HG03025 (cell line): ENCODE results near the gene OSTM1.
A peak's percentile ranks its signal among the peaks of the same experiment; 100 is the strongest.

Experiments
- ATAC-seq: cut with Tn5 transposase; IDR thresholded peaks from one replicate; pipeline ENCODE4 v1.9.1; 2021; ENCODE audit warnings: mild to moderate bottlenecking, moderate library complexity; ENCODE audit not compliant: unreplicated experiment, low FRiP score

OSTM1 gene, protein sequence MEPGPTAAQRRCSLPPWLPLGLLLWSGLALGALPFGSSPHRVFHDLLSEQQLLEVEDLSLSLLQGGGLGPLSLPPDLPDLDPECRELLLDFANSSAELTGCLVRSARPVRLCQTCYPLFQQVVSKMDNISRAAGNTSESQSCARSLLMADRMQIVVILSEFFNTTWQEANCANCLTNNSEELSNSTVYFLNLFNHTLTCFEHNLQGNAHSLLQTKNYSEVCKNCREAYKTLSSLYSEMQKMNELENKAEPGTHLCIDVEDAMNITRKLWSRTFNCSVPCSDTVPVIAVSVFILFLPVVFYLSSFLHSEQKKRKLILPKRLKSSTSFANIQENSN

DNA sequence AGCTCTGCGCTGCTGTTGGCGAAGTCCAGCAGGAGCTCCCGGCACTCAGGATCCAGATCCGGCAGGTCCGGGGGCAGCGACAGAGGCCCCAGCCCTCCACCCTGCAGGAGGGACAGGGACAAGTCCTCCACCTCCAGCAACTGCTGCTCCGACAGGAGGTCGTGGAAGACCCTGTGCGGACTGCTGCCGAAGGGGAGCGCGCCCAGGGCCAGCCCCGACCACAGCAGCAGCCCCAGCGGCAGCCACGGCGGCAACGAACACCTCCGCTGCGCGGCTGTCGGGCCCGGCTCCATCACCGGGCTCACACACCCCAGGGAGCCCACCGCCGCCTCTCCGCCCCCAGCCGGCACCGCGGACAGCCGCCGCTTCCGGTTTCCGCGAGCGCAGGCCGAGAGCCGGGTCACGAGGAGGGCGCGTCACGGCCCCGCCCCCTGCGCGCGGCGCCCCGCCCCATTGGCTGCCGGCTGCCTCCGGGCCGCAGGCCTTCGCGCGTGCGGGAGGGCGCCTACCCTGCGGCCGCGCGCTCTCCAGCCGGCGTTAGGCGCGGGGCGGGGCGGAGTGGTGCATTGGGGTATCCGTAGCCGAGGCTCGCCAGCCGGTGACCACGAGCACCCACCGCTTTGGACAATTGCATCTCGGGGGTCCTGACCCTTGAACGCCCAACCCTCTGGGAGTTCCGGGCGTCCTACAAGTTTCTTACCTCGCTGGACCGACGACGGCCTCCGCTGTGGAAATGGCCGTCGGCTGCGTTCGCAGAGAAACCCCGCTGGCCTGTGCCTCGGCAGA, at the start of gene OSTM1:
Gene OSTM1, minus strand, starts transcription at position 383 of the 786 bp plus-strand sequence. Its CDS starts 90 bp downstream, at position 293.
- ATAC-seq: peak; percentile 96

DNA sequence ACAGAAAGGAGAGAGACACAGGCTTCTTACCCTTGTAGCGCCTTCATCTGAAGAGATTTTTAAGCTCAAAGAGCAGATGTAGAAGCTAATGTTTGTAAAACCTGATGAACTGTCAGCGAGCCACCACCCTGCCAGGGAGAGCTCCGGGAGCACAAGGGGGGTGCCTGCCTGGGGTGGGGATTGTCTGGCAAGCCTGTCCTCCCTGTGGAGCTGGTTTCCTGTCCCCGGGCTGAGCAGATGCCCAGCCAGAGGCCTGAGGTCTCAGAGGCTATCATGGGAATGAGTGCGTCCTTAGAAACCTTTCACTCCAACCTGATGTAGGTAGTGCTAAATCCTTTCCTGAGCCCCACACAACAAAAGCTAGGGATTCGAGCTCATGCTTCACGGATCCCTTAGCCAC, 49.4 kb upstream of the OSTM1 start:
- ATAC-seq: no peak

DNA sequence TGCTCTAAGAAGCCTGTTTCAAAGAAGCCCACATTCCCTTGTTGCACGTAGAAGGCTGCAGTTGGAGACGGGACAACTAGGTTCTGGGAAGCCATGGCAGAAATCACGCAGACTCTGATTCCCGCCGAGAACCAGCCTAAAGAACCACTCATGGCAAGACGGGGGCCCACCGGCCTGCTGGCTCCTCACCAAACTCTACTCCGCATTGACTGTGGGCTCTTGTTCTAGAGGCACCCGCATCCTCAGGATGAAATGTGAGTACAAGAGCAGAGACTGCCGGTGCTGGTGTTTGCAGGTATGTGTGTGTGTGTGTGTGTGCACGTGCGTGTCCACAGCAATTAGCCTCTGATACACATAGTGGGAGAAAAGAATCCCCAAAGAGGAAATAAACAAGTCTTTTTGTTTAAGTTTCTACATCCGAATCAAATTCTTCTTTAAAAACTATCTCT, 49.0 kb upstream of the OSTM1 start:
- ATAC-seq: no peak

DNA sequence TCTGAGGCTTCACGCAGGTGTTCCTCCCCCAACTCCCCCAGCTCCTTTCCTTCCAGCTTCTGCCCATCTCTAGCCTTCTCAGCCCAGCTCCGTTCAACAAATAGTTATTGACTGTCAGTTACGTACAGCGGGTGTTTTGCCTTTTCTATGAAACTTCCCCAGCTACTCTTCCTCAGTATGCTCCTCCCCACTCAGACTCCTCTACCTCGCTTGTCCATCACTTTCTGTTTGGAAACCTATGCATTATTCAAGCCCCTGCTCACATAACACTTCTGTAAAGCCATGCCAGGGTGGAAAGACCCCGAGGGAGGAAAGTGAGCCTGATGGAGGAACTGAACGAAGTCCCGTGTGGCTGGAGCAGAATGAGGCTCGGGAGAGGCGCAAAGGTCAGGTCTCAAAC, 47.1 kb upstream of the OSTM1 start:
- ATAC-seq: no peak

DNA sequence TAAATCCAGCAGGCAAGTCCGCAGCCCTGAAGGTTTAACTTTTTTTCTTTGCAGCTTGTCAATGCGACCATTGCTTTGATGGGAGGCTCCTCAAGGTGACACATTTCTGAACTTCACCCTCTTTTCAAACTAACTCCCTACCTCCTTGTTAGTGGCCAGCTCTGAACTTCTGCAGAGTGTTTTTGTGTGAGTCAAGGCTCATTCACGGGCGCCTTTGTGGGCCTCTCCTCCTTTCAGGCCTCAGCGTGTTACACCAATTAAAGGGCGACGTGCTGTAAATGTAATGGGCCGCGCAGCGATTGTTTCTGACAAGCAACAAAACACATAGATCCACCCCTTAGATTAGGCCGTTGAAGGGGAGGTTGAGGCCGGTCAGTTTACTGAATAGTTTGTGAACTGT, 45.8 kb upstream of the OSTM1 start:
- ATAC-seq: no peak

DNA sequence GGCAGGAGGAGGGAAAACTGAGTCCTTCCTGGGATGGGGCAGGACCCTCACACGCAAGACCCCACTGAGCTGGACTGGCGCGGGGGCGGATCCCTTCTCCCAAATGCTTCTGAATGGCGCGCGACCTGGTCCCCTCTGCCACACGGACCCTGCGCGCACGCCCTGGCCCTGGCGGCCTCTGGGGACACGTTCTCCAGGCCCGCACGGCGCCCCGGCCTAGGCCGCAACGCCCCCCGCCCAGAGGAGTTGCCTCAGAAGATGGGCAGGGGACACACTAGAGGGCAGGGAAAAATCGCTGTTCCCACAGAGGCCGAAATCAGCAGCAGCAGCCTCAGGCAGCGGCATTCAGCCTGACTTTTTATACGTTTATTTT, 45.2 kb upstream of the OSTM1 start:
- no peak for ATAC-seq

DNA sequence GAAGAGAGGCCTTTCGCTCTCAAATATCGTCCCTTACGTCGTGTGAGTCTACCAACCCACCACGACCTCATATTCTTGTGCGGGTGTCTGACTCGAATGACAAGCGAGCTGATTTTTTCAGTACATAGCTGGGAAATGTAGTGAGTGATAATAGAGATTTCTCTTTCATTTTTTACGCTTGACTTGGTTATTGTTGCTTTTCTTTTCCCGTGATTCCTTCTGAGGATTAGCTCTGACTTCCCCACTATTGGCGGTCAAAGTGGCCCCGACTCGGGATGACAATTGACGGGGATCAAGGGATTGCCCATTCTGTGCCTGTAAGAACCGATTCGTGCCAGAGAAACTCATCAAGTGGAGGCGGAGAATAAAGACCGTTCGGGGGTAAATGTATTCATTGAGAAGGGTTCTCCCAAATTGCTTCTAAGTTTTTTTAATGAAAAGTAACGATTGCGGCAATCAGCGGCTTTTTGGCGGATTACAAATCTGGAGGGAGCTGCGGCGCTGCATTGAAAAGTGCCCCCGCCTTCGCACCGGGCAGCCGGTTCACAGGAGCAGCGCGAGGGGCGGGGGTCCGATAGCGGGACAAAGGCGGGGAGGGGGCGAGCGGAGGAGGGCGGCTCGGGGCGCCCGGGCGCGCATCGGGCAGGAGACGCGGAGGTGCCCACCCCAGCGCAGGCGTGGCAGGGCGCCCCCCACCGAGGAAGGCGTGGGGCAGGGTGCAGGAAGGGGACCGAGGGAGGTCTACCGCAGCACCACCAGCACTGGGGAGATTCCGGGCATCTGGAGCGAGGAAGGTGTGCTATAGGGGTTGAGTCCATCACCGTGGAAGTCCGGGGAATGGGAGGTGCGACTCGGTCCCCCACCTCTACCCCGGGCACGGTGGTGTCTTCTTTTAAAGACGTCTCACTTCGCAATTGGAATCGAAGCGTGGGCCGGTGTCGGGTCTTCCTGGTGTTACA, 44.5 kb upstream of the OSTM1 start:
- ATAC-seq: no peak

DNA sequence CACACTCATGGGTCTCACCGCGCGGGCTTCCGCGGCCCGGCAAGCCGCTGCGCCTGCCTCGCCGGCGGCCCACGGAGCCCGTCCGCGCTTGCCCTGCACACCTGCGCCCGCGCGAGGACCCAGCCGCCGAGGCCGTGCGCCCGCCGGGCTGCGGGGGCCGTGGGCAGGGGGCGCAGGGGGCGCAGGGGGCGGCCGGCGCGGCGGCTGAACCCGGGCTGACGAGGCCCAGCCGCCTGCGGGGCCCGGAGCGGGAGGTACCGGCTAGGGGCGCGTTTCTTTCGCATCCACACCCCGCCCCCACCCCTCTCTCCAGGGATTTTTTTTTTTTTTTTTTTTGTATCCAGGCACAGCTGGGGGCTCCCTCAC, 43.8 kb upstream of the OSTM1 start:
- ATAC-seq: no peak

DNA sequence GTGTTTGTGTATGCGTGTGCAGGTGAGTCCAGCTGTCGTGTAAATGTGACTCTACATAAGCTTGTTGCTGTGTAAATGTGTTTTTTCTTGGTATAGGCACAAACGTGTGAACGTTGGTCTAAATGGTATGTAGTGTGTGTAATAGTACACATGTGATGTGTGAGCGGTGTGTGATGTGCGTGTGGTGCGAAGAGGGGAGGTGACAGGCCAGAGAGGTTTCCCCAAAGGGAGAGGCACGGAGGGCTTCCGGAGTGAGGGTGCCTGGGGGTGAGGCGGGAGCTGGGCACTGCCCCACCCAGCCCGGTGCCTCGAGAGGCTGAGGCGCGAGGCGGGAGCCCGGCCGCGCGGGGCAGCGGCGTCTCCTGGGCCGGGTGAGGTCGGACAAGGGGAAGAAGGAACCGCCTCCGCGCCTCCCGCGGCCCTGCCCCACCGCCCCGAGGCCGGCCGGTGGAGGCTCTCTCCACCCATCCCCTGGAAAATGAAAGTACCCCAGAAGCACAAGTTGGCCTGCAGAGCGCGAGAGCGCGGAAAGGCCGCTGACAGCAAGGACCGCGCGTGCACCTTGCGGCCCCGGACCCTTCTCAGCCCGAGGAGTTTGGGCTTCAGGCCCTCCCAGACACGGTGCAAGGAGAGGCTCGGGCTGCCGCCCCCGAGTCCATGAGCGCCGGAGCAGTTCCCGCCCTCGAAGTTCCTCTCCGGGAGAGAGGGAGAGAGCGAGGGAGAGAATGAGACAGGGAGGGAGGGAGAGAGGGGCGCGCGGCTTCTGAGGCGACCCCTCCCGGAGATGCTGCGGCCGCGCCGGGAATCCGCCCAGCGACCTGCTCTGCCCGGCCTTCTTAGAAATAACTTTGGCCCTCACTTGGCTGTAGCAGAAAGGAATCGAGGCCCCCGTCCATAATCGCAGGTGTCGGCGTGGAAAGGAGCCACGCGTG, 43.2 kb upstream of the OSTM1 start:
- ATAC-seq: no peak

DNA sequence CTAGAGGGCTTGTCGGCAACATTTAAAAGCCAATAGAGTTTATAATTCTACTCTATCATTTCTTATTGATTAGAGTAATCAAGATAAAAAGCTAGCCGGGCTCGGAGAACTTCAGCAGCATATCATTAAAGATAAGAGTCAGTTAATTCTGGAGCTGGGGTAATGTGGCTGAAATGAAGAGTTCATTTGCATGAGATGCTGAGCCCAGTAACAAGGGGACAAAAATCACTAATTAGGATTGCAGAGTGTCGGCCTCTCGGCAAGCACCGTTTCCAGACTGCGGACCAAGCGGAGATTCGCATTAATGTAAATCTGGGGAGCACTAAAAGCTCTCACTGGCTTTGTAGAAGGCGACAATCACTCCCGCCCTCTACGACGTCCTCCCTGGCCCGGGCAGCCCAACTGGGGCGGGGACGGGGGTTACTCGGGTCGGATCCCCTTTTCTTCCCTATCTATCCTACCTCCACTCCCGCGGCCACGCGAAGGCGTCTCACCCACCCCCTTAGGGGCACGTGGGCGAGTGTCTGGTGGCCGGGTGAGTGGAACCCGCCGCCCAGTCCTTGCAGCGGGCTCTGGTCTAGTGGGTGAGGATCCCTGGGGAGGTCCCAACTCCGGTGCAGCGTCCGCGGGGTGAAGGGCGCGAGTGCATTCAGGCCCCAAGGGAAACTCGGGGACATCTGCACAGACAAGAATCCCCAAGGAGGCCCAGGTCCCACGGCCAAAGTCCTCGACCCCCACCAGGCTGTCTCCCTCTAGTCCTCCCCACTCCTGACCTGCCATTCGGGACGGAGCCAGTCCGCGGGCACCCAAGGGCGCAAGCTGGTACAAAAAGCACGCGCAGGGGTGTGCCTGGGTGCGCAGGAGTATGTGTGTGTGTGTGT, 42.2 kb upstream of the OSTM1 start:
- ATAC-seq: no peak

DNA sequence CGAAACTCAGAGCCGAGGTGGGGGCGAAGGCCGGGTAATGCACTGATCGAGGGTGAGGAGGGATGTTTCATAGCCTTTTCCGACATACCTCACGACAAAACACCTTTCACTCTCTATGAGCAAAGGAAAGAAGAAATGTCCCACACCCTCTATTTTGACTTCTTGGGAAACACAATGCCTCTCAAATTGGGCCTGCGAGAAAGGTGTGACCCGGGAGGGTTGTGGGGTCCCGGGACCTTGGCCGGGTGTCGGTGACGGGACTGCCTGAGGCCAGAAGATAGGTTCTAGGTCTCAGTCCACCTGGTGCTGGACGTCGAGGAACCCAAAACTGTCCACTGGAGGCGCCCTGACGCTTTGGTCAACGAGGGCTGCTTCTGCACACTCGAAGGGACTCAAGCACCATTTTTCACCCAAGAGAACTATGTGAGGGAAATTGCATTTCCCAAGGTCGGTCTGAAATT, 41.1 kb upstream of the OSTM1 start:
- ATAC-seq: no peak

DNA sequence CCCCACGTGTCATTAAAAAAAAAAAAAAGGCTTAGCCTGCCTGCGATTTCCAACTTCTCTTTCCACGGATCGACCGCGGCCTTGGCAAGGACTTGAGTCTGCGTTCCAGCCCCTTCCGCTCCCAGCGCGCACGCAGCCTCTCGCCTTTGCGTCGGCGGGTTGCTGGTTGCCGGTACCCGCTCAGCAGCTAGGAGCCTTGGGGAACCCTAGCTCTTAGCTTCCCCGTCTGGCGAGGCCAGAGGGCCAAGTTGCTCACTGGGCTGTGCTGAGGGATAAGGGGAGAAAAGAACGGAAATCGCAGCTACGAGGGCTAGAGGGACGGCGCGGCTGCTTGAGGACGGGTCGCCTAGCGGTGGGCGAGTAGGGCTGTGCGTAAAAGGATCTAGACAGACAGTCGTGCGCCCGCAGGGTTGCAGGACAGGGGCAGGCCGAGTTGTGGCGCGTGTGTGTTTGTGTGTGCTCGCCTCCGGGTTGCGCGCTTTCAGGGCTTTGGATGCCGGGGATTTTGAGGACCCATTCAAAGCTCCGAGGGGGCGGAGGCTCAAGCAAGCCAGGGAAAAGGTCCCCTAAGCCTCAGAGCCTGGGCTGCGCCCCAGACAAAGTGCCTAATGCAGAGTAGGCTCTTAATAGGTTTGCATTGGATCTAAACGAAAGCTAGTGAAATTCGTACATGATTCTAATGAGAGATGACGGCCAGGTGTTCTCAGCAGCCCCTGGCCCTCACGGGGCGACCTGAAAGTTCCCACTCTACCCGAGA, 40.5 kb upstream of the OSTM1 start:
- no peak for ATAC-seq

DNA sequence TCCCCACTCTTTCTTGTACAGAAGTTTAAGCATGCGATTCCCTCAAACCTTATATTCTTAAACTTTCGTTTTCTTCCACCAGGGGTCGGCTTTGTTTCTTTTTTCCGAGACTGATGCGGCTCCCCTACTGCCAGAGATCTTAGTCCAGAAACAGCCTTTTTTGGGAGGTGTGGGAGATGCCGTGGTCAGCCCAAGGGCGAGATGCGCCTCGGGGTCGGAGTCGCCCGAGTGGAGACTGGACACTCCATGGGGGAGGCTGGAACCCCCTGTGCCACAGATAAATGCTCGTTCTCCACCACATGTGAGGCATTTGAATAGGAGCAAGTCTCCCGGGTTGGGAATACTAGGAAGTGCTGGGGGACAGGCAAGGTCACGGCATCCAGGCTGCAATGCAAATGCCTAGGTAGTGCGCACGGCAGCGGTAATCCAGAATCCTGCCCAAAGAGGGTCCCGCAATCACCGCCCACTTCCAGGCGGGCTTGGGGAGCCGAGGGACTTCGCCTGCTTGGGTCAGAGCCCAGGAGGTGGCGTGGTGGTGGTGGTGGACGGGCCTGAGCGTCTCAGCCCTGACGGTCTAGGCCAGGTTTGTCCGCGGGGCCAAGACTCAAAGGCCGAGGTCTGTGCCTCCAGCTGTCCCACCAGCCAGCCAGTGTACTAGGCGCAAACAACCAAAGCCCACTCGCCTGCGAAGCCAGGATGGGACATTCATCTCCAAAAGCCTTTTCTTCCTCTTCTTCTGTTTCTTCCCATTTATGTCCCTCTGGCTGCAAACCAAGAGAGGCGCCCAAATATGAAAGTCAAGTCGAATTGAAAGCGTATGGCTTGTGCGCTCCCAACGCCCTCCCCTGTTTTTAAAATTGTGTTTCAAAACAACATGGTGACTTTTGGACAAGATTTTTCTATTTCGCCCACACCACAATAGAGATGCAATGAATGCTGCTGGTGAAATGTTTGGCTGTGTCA, 39.3 kb upstream of the OSTM1 start:
- ATAC-seq: no peak

DNA sequence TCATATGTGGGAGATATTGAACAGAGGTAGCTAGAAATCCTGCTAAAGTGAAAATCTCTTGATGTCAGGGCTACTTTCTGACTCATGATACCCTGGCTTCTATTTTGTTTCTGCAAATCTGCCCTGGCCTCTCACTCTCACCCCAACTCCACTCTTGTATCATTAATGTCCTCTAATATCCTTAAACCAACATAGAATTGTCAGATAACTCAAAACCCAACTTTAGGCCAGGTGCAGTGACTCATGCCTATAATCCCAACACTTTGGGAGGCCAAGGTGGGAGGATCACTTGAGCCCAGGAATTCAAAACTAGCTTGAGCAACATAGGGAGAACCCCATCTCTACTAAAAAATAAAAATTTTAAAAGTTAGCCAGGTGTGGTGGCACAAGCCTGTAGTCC, 33.8 kb upstream of the OSTM1 start:
- ATAC-seq: no peak

DNA sequence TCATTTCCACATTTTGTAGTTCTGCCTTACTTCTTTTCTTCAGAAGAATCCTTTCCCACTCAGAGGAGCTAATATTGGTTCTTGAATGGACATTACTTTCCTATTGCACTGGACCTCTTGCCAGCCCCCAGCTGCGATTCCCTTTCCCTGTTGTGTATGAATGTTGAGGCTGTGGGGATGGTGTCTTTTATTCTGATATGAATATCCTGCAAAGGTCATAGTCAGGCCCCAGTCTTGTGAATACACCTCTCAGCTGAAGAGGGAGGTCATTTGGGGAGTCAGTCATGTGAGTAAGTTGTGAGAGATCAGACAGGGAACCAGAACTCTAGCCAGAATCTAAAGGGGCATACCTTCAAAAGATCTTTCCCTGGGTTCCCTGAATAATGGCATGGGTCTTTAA, 32.6 kb upstream of the OSTM1 start:
- no peak for ATAC-seq

DNA sequence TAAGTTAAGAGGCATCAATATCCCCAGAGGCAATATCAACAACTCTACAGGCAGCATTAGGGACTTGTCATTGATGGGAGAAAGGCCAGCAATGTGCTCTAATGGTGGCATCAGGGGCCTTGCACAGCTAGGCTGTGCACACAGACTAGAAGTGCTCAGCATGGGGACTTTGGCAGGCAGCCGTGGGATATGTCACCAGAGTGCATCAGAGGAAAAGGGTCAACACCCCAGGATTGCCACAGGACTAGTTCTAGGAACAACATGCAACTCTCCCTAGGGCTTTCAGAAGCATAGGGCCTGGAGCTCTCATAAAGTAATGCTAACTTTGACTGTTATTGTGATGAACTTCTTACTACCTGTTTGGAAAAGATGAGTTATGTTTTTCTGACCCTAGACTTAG, 32.2 kb upstream of the OSTM1 start:
- no peak for ATAC-seq

DNA sequence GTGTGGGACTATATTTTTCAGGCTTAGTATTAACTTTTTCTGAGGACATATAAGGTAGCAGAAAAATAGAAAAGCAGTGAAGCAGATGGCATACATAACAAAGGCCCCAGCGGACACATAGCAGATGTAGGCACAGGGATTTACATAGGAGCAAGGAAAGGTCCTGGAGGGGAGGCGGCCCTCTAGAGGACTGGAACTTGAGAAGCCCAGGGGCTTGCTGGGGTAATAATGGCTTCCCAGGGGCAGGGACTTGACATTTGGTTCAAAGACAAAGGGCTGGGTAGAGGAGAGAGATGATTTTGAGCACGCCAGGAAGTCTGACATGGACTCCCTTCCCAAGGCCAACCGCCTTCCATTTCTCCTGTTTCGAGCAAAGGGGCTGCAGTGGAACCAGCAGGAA, 31.7 kb upstream of the OSTM1 start:
- no peak for ATAC-seq
